H1 (cell line): ENCODE data around the gene CSNK2B. TPM values are rescaled to one million over a fixed set of nuclear protein-coding genes. Genes with fewer than 3 reads are reported as not detected.

ENCODE experiments used
- CTCF ChIA-PET: fragments of 300-600 bp; sonication (Branson Sonifier 250); formaldehyde crosslinking; loops from one replicate; lab custom pipeline; 2021; ENCODE audit not compliant: partially characterized antibody; lab: Charles Lee
- POLR2A ChIA-PET: fragments of 300-600 bp; sonication (Branson Sonifier 250); formaldehyde crosslinking; loops from one replicate; lab custom pipeline; 2021; ENCODE audit warnings: inconsistent platforms; ENCODE audit not compliant: partially characterized antibody; lab: Charles Lee
- DNase-seq, 2 experiments: peaks; one replicate each; pipeline versions ENCODE4 v3.0.0 to v3.0.0-alpha.2; 2010 to 2022; ENCODE audit warnings: low spot score in 2 of 2, low read depth in 1 of 2, mixed read lengths in 1 of 2
- FAIRE-seq: peaks from 2 replicates; lab custom pipeline; 2011; peaks lifted over from hg19 to GRCh38; lab: Jason Lieb, UNC
- H2AFZ ChIP-seq: 2 replicates; pipeline ENCODE4 v1.8.1; 2012; ENCODE audit warnings: low read length, inconsistent platforms
- H2AK5ac ChIP-seq: 2 replicates; pipeline ENCODE4 v1.6.1; 2013; ENCODE audit warnings: low read depth, low read length
- H2BK120ac ChIP-seq: replicated peaks from 2 replicates; pipeline ENCODE3; 2013; ENCODE audit warnings: low read depth, low read length, inconsistent platforms
- H2BK12ac ChIP-seq: 2 replicates; pipeline ENCODE4 v1.6.1; 2013; ENCODE audit warnings: low read depth, low read length
- H2BK15ac ChIP-seq: 2 replicates; pipeline ENCODE4 v1.6.1; 2013; ENCODE audit warnings: low read length
- H2BK20ac ChIP-seq: 2 replicates; pipeline ENCODE4 v1.6.1; 2013; ENCODE audit warnings: low read length
- H2BK5ac ChIP-seq: 2 replicates; pipeline ENCODE4 v1.6.1; 2013; ENCODE audit warnings: low read depth, low read length
- H3K14ac ChIP-seq: 2 replicates; pipeline ENCODE4 v1.6.1; 2013; ENCODE audit warnings: inconsistent platforms; ENCODE audit not compliant: insufficient read length
- H3K18ac ChIP-seq: 2 replicates; pipeline ENCODE4 v1.6.1; 2013; ENCODE audit warnings: low read length; ENCODE audit errors: extremely low read depth
- H3K23ac ChIP-seq: 2 replicates; pipeline ENCODE4 v1.6.1; 2013; ENCODE audit warnings: inconsistent platforms; ENCODE audit not compliant: insufficient read length
- H3K23me2 ChIP-seq: 2 replicates; pipeline ENCODE4 v1.6.1; 2013; ENCODE audit warnings: low read depth, low read length
- H3K27ac ChIP-seq: 2 replicates; pipeline ENCODE4 v1.6.1; 2011; ENCODE audit warnings: low read depth, low read length, inconsistent platforms
- H3K27me3 ChIP-seq, 4 experiments: replicated peaks in 1 of 4; 1 replicate in 1 of 4; 2 replicates in 3 of 4; pipeline versions ENCODE4 v1.6.1 to v1.8.1; 2011 to 2013; ENCODE audit warnings: low read length in 3 of 4, mild to moderate bottlenecking in 3 of 4, inconsistent platforms in 2 of 4, mixed read lengths in 2 of 4, moderate library complexity in 1 of 4; ENCODE audit not compliant: control insufficient read depth in 3 of 4, insufficient read depth in 3 of 4; ENCODE audit errors: extremely low read depth in 1 of 4
- H3K36me3 ChIP-seq, 4 experiments: 2 replicates each; pipeline versions ENCODE4 v1.6.1 to v1.8.1; 2011 to 2013; ENCODE audit warnings: mild to moderate bottlenecking in 4 of 4, low read length in 3 of 4, moderate library complexity in 2 of 4, control low read depth in 1 of 4, inconsistent platforms in 1 of 4; ENCODE audit not compliant: insufficient read depth in 4 of 4, control insufficient read depth in 2 of 4
- H3K4ac ChIP-seq: replicated peaks from 2 replicates; pipeline ENCODE3; 2013; ENCODE audit warnings: low read length, low read depth, mixed read lengths, inconsistent platforms; ENCODE audit not compliant: insufficient read length
- H3K4me1 ChIP-seq, 4 experiments: replicated peaks in 1 of 4; 1 replicate in 1 of 4; 2 replicates in 3 of 4; pipeline versions ENCODE4 v1.6.1 to v1.8.1; 2011 to 2013; ENCODE audit warnings: low read length in 3 of 4, inconsistent platforms in 2 of 4, mixed read lengths in 1 of 4; ENCODE audit not compliant: insufficient read depth in 4 of 4, control insufficient read depth in 3 of 4
- H3K4me2 ChIP-seq, 2 experiments: 2 replicates each; pipeline versions ENCODE4 v1.6.1 to v1.8.1; 2011 to 2013; ENCODE audit warnings: low read depth in 2 of 2, low read length in 2 of 2, control low read depth in 1 of 2, inconsistent platforms in 1 of 2, mild to moderate bottlenecking in 1 of 2; ENCODE audit not compliant: insufficient read depth in 1 of 2
- H3K4me3 ChIP-seq, 4 experiments: fragments of 200-600, 300-600 bp in 1 of 4; sonication (generic), shearing (Covaris generic), sonication (Bioruptor Twin) in 1 of 4; 2 replicates each; pipeline versions ENCODE4 v1.5.1 to v1.8.1; 2011 to 2016; ENCODE audit warnings: low read length in 4 of 4, low read depth in 3 of 4, control low read depth in 2 of 4, inconsistent platforms in 2 of 4, mild to moderate bottlenecking in 2 of 4, mixed read lengths in 1 of 4, moderate library complexity in 1 of 4; ENCODE audit not compliant: insufficient read depth in 2 of 4; ENCODE audit errors: extremely low read depth in 1 of 4
- H3K56ac ChIP-seq: replicated peaks from 2 replicates; pipeline ENCODE3; 2013; ENCODE audit warnings: low read depth, mild to moderate bottlenecking, mixed read lengths, low read length, inconsistent platforms; ENCODE audit not compliant: insufficient read length
- H3K79me1 ChIP-seq: 2 replicates; pipeline ENCODE4 v1.6.1; 2013; ENCODE audit warnings: low read depth, low read length, control low read depth
- H3K79me2 ChIP-seq, 2 experiments: 2 replicates each; pipeline versions ENCODE4 v1.6.1 to v1.8.1; 2012 to 2013; ENCODE audit warnings: low read length in 2 of 2, mild to moderate bottlenecking in 2 of 2, inconsistent platforms in 1 of 2; ENCODE audit not compliant: insufficient read depth in 2 of 2, control insufficient read depth in 1 of 2
- H3K9ac ChIP-seq, 4 experiments: replicated peaks in 1 of 4; 1 replicate in 1 of 4; 2 replicates in 3 of 4; pipeline versions ENCODE4 v1.6.1 to v1.8.1; 2011 to 2013; ENCODE audit warnings: low read depth in 3 of 4, low read length in 3 of 4, control low read depth in 2 of 4, mild to moderate bottlenecking in 2 of 4, moderate library complexity in 2 of 4, inconsistent platforms in 1 of 4; ENCODE audit errors: extremely low read depth in 1 of 4
- H3K9me3 ChIP-seq, 2 experiments: 2 replicates each; pipeline versions ENCODE4 v1.6.1 to v1.8.1; 2012 to 2013; ENCODE audit warnings: mild to moderate bottlenecking in 2 of 2, moderate library complexity in 2 of 2, control low read depth in 1 of 2, inconsistent platforms in 1 of 2, low read depth in 1 of 2, low read length in 1 of 2, mixed read lengths in 1 of 2; ENCODE audit not compliant: insufficient read depth in 2 of 2
- H4K20me1 ChIP-seq, 2 experiments: replicated peaks in 1 of 2; 2 replicates each; pipeline versions ENCODE3 to v1.8.1; 2011 to 2013; ENCODE audit warnings: inconsistent platforms in 2 of 2, low read length in 2 of 2, mild to moderate bottlenecking in 1 of 2; ENCODE audit not compliant: insufficient read depth in 2 of 2, control insufficient read depth in 1 of 2
- H4K5ac ChIP-seq: 2 replicates; pipeline ENCODE4 v1.6.1; 2013; ENCODE audit warnings: low read length, low read depth, mixed read lengths, inconsistent platforms; ENCODE audit not compliant: insufficient read length
- H4K8ac ChIP-seq: 2 replicates; pipeline ENCODE4 v1.8.0; 2013; ENCODE audit warnings: mild to moderate bottlenecking, moderate library complexity, low read length, inconsistent platforms; ENCODE audit not compliant: insufficient read depth; ENCODE audit errors: extremely low read depth
- H4K91ac ChIP-seq: replicated peaks from 2 replicates; pipeline ENCODE3; 2013; ENCODE audit warnings: low read length, mixed read lengths, inconsistent platforms; ENCODE audit not compliant: insufficient read length
- GTF2F1 ChIP-seq: IDR thresholded peaks from 2 replicates; pipeline ENCODE4 v1.6.1; 2012; ENCODE audit warnings: low read depth, low read length, improper control_type of control experiment, borderline replicate concordance
- SRF ChIP-seq: IDR thresholded peaks from 2 replicates; pipeline ENCODE4 v1.6.1; 2011; ENCODE audit warnings: mild to moderate bottlenecking, low read depth, low read length, moderate library complexity
- WGBS, 2 experiments: shearing (Covaris generic) in 1 of 2; methylation state at CpG; one replicate each; pipeline versions ENCODE4 v1.1.6 to v1.1.7; 2013 to 2015; ENCODE audit warnings: low lambda C conversion rate in 2 of 2, mixed read lengths in 2 of 2, inconsistent platforms in 1 of 2, low coverage in 1 of 2, missing lambda C conversion rate in 1 of 2; ENCODE audit not compliant: insufficient replicate concordance in 2 of 2, insufficient coverage in 1 of 2, insufficient read length in 1 of 2; ENCODE audit errors: extremely low coverage in 1 of 2, missing lambda C conversion rate in 1 of 2; 5-methylcytosine and 5-hydroxymethylcytosine counted together
- polyA plus RNA-seq, 7 experiments: library from polyadenylated mRNA; depleted of rRNA in 3 of 7; stranded (reverse) in 5 of 7; unstranded in 2 of 7; fragments of >200 nt in 5 of 7; fragments of 200-250 nt in 2 of 7; gene quantifications; 1 replicate in 5 of 7; 2 replicates in 1 of 7; 4 replicates in 1 of 7; pipeline versions ENCODE4 v1.2.1 to v1.2.3, GENCODE V29; 2011 to 2013; ENCODE audit warnings: missing spikeins in 2 of 7, mixed read lengths in 2 of 7
- total RNA-seq: library from RNA; stranded (reverse); fragmentation: NEBNext Ultra II Directional; extraction: Animal tissue kit (Norgen Biotek cat#: 25700); gene quantifications from 2 replicates; pipeline ENCODE4 v1.2.1, GENCODE V29; 2021

CSNK2B gene
- total and polyA plus RNA-seq, 2 of the 8 experiments (the other 6 are each of a cell fraction or from before 2014, with no cell fraction given): 169 to 208 TPM

DNA sequence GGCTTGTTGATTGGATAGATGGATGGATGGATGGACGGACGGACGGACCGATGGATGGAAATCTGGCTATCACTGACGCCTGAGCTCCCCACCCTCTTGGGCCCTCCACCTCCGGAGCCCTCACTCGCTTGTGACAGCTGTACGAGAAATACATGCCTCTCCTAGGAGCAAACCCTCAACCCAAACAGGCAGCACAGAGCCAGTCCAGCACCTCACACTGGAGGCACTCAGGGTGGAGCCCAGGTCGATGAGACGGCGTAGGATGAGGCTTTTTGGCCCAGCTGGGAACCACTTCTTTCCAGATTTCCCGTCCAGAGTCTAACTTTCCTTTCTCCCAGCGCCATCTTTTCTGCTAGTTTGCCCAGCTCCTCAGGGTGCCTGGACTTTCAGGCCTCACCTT is 17.7 kb downstream of the CSNK2B start:
- Histone ChIP-seq H3K23me2 (peaks cover 11% of the 10 kb centered on the region; the same call in 1 of the 2 replicates), H4K5ac (no peak overlapping the region), H3K79me1 (no peaks in the 10 kb centered on the region), H3K79me2 (no peaks in the 10 kb centered on the region), H4K20me1 (no peaks in the 10 kb centered on the region), H3K36me3 (peaks cover 0 to 13% (median 9%) of the 10 kb centered on the region in 4 experiments; a peak in 4 of 8 replicates), H3K4ac (no peak overlapping the region), H3K23ac (no peak overlapping the region), H3K4me2 (peak overlapping the region; percentile 86 to 90), H2BK5ac (no peak overlapping the region), H3K27me3 (peaks cover 3 to 13% (median 12%) of the 10 kb centered on the region in 4 experiments; a peak in 6 of 7 replicates), H2BK12ac (0 out of 2 replicates have a peak overlapping the region, but pooled peaks have one; percentile 62), H3K14ac (no peak overlapping the region), H4K91ac (no peak overlapping the region), H4K8ac (no peak overlapping the region), H2BK15ac (peak overlapping the region; percentile 53; the same call in 1 of the 2 replicates), H3K4me1 (peaks cover 0 to 10% (median 8%) of the 10 kb centered on the region in 4 experiments; a peak in 5 of 7 replicates), H3K18ac (no peak overlapping the region; the same call in 1 of the 2 replicates), H3K9me3 (no peaks in the 10 kb centered on the region), H2AK5ac (no peak overlapping the region), H3K27ac (no peak overlapping the region), H2BK120ac (no peak overlapping the region), H3K9ac (peak overlapping the region in 1 of 4 experiments; percentile 64; a peak in 3 of 7 replicates), H2BK20ac (no peak overlapping the region), H3K4me3 (peak overlapping the region; percentile 58 to 76 (median 63); a peak in 6 of 8 replicates), H2AFZ (peak overlapping the region; percentile 37; the same call in 1 of the 2 replicates), H3K56ac (no peak overlapping the region)
- FAIRE-seq (no peak), DNase-seq (no peak)
- ChIA-PET CTCF (interaction anchor here (0.6 to 2.5 kb wide), 8 partner anchors 20 to 240 kb away, joined by 3 to 11 read pairs (median 5); partner anchors contain the start of gene ABHD16A), POLR2A (interaction anchor here (0.8 to 2.0 kb wide), 11 partner anchors 9 to 153 kb away, joined by 3 to 11 read pairs (median 4); partner anchors contain the start of genes ABHD16A, BAG6, C6orf47 and DDX39B)
- TF ChIP-seq SRF: no peak
- TF ChIP-seq GTF2F1: no peak
- WGBS, 2 experiments: 63% methylated on average over 13 of the region's 13 CpGs; no CpG with 5 or more reads in 1 of the 2 experiments
